Measurements from ENCODE around the gene CLN3.
"Not testable (repeated sequence)": the region's sequence is repeated elsewhere in the genome, so short reads cannot be mapped to it uniquely, and the experiment has no call there.

The CLN3 gene

DNA sequence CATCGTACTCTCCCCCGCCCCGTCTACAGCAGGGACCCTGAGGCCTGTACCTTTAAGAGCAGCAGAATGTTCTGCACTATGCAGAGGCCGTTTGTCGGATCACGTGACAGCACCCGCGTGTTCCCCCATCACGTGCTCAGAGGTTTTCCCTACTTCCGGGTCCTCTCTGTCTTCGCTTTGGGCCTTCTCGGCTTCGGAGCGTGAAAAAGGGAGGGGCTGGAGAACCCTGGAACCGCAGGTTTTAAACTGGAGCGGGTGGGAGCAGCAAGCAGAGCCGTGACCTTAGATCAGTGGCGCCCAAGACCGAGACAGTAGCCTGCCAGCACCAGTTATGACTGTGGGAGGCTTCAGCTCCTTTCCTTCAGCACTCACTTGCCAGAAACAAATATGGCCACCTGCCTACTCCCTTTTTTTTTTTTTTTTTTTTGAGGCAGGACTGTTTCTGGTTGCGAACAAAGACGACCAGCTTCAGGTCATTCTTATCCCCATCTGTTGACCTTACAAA is at the start of gene CLN3:
TSS of gene CLN3 (minus strand) at position 105 of the 505 bp plus-strand sequence. CDS start 315 bp downstream, outside the sequence.
- DNase-seq: peak; percentile 96

DNA sequence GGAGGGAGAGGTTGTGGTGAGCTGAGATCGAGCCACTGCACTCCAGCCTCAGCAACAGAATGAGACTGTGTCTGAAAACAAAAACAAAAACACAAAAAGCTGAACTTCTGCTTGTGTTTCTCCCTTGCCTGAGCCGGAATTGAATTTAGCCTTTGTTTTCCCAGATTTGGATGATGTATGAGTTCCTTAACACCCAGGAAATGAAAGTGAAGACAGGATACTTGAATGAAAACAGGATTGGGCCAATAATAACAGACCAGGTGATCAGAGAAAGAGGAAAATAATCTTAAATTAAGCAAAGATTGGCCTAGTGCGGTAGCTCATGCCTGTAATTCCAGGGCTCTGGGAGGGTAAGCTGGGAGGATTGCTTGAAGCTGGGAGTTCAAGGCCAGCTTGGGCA is 48.5 kb upstream of the CLN3 start:
- no peak for DNase-seq

DNA sequence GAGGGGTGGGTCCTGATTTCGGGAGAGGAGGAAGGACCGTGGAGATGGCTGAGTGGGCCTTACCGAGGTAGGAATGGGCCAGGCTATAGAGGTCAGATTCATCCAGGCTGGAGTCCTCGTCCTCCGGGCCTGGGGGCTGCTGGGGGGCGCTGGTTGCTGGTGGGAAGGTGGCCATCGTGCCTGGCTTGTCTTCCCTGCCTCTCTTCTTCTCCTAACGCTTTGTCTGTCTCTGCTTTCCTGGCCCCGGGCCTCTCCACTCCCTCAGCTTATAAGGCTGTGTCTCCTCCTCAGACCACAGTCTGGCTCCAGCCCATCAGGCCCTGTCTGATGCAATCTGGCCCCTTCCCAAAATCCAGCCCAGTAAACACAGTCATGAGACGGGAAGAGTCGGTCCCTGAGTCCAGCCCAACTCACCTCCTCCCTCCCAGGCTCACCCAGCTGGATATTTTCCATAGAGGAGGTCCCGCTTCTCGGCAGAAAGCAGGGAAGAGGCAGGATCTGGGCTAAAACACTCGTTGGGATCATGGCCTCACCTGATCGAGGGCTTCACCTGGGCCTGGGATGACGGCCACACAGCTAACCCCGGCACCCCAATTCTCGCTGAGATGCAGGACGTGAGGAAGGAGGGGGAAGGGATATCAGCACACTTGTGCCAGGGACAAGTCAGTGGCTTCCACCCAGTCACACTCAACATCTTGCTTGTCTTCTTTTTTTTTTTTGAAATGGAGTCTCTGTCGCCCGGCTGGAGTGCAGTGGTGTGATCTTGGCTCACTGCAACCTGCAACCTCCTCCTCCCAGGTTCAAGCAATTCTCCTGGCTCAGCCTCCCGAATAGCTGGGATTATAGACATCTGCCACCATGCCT is 47.1 kb upstream of the CLN3 start, which contains the start of gene NUPR1:
TSS of gene NUPR1 (minus strand) at position 242 of the 864 bp plus-strand sequence. CDS start at position 175, 67 bp downstream.
- no peak for DNase-seq

DNA sequence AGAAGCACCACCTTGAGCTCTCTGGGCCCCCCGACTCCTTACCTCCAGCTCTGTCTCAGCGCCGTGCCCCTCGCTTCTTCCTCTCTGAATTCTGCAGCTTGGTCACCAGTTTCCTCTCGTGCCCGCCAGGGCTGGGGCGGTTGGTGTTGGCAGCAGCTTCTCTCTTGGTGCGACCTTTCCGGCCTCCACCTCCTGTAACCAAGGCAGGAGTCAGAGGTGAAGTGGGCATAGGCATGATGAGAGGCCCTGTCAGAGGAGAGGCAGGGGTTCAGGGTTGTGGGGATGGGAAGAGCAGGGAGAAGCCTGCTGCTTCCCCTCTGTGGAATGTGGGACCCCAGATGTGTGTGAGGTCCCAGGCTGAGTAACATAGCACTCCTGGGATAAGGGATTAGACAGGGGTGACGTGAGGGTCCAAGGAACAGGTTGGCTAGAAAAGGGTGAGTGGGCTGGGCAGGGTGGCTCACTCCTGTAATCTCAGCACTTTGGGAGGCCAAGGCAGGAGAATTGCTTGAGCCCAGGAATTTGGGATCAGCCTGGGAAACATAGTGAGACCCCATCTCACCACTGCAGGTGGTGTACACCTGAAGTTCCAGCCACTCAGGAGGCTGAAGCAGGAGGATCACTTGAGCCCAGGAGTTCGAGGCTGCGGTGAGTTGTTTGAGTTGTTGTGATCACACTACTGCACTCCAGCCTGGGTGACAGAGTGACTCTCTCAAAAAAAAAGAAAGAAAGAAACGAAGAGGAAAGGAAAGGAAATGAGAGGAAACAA is 46.3 kb upstream of the CLN3 start:
- no peak for DNase-seq

DNA sequence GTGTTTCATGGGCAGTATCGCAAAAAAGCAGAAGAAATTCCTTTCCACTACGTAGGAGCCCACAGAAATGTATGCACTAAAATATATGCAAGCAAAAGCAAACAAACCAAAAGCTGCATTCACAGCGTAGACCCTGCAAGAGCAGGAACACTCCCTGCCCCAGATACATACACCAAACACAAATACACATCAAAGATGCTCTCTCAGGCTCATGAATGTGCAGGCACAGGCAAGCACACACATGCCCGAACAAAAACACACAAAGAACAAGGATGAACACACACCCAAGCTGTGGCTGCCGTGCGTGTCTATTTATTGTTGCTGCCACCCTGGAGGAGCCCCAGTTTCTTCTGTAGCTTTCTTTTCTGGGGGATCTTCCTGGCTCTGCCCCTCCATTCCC is 45.2 kb upstream of the CLN3 start:
- DNase-seq: no peak

DNA sequence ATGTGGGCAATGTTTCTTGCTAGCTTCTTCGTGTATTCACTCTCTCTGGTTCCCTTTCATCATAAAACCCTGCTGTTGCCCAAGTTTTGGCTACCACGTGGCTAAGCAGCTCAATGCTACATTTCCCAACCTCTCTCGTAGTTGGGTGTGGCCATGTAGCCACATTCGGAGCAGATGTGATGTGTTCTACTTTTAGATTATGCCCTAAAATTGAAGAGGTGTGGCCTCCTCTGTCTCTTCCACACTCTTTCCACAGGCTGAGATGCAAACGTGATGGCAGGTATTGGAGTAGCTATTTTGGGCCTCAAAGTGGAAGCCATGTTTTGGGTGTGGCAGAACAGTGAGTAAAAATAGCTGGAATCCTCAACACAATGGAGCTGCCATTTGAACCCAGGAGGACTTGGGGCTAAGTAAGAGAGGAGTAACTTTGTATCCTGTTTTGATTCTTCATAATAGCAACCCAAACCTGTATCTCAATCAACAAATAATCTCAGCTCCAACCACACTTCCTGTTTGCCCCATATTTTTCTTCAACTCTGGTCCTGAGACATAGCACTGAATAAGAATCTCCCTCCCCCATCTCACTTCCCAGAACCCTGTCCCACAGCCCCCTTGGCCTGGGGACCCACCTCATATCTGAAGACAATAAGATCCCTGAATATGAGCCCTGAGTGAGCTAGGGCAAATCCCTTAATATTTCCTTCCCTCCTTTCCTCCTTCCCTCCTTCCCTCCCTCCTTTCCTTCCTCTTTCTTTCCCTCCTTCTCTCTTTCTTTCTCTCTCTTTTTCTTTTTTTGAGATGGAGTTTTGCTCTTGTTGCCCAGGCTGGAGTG is 42.9 kb upstream of the CLN3 start:
- DNase-seq: no peak

DNA sequence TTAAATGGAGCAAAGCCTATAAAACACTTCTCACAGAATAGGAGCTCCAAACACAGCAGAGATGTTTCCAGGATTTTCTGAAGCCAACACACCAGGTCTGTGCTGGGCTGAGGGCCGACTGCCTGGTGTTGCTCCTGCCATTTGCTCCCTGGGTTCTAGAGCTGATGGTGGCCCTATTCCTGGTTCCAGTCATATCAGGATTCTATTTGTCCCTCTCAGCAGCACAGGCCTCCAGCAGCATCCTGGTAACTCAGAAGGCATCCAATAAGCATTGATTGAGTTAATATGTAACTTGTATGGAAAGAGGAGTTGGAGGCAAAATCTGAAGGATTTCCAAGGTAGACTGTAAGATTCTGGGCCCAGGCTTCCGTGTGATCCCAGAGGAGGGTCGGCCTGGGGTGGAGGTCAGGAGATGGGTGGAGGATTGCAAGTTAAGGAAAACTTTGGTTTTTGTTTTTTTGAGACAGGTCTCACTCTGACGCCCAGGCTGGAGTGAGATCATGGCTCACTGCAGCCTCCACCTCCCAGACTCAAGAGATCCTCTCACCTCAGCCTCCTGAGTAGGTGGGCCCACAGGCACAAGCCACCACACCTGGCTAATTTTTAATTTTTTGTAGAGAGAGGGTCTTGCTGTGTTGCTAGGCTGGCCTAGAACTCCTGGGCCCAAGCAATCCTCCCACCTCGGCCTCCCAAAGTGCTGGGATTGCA is 41.2 kb upstream of the CLN3 start:
- no peak for DNase-seq

DNA sequence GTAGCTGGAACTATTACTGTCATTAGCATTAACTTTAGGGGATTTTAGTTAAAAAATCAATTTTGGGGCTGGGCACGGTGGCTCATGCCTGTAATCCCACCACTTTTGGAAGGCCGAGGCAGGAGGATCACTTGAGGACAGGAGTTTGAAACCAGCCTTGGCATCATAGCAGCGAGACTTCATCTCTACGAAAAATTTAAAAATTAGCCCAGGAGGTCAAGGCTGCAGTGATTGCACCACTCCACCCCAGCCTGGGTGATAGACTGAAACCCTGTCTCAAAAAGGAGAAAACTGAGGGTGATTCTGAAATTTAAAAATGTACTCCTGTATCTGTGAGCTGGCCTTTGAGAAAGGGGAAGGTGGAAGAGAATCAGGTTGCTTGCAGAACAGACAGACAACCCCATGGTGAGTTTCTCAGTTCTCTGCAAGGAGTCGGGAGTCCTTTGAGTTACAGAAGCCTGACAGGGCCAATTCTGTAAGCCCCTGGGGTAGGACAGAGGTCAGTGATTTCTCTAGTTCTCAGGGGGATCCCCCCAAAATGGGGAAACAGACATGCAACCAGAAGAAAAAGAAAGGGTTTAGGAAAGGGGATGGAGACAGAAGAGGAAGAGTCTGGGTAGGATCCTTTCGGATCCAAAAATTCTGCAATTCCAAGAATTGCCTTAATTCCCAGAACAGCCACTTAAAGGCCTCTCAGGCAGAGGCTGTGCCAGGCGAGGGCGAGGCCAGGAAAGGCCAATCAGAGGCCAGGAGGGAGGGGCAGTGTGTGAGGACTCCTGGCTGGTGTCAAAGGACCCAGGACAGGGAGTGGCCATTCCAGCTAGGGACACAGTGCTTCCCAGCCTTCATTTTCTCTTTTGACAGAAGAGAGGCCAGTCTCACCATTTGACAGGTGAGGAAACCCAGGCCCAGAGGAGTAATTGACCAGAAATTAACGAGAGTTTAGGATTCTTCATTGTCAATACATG is 40.2 kb upstream of the CLN3 start:
- DNase-seq: peak; percentile 20

DNA sequence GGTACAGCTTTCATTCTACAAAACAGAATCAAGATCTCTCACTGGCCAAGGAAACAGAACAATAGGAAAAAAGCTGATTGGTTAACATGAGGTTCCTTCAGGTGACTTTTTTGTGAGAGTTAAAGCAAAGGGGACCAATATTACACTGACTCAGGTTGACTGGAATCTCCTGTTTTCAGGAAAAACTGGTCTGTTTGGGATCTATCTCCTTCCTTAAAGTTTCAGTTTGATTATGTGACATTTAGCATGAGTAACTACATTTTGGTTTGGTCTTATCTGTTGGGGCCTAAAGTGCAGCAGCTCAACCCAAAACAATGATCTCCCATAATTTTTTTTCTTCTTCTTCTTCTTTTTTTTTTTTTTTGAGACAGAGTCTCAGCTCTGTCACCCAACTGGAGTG is 37.2 kb upstream of the CLN3 start:
- DNase-seq: no peak

DNA sequence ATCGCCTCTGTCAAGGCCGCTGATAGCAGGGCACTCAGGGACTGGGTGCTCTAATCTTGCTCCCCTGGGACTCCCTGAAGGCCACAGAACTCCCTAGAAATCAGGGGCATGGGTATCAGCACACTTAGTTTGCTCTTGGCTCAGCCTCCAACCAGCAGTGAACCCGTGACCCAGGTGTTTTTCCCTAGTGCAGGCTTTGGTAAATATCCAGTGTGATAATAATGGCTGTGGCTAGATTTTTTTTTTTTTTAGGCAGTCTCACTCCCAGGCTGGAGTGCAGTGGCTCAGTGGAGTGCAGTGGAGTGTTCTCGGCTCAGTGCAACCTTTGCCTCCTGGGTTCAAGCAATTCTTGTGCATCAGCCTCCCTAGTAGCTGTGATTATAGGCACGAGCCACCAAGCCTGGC is 36.6 kb upstream of the CLN3 start:
- DNase-seq: no peak

DNA sequence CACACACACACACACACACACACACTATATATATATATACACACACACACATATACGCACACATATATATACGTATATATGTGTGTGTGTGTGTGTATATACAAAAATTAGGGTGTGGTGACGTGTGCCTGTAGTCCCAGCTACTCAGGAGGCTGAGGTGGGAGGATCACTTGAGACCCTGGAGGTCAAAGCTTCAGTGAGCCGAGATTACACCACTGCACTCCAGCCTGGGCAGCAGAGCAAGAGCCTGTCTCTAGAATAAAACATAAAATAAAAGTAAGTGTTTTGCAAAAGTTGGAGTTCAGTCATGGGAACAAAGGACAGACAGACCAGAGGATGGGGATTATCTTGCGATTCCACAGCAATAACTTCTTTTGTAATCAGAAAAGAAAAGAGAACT is 36.1 kb upstream of the CLN3 start:
- no peak for DNase-seq

DNA sequence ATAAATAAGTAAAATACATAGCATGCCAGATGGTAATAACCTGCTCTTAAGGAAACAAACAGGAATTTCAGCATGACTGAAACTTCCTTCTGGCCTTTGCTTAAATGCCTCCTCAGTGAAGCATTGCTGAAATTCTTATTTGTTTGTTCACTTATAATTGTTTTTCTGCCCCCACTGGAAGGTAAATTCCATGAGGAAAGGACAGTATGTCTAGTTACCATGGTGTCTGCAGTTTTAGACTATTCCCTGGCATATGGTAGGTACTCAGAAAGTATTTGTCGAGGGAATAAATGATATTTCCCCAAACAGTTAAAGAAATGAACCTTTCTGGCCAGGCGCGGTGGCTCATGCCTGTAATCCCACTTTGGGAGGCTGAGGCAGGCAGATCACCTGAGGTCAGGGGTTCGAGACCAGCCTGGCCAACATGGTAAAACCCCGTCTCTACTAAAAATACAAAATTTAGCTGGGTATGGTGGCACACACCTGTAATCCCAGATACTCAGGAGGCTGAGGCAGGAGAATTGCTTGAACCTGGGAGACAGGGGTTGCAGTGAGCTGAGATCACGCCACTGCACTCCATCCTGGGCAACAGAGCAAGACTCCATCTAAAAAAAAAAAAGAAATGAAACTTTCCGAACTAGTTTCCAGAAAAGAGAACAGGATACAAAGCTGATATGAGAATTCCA is 35.4 kb upstream of the CLN3 start:
- not testable (repeated sequence) for DNase-seq

DNA sequence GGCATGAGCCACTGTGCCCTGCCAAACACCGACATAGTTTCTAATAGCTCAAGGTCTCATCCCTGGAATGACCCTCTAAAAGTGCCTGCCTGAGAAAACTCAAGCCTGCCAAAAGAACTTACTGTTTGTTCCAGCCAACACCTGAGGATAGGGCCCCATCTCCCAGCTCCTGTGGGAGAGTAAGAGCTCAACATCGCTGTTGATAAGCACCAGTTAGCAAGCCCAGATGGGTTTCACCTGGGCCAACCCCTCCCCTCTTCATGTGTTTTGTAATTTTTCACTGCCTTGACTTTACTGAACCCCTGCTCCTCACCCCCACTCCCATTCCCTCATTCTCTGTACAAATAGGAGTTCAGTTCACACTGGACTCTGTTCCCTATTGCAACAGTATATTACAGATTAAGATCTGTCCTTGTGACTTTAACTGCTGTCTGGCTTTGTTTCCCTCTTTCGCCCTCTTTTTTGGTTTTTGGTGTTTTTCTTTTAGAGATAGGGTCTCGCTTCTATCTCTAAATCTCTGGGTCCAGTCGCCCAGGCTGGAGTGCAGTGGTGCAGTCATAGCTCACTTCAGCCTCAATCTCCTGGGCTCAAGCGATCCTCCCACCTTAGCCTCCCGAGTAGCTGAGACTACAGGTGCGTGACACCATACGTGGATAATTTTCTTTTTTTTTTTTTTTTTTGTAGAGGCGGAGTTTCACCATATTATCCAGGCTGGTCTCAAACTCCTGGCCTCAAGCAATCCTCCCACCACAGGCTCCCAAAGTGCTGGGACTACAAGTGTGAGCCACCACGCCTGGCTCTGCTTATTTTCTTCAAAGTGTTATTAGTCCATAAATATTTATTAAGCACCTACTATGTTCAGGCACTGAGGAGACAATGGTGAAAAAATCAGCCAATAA is 34.6 kb upstream of the CLN3 start:
- no peak for DNase-seq

DNA sequence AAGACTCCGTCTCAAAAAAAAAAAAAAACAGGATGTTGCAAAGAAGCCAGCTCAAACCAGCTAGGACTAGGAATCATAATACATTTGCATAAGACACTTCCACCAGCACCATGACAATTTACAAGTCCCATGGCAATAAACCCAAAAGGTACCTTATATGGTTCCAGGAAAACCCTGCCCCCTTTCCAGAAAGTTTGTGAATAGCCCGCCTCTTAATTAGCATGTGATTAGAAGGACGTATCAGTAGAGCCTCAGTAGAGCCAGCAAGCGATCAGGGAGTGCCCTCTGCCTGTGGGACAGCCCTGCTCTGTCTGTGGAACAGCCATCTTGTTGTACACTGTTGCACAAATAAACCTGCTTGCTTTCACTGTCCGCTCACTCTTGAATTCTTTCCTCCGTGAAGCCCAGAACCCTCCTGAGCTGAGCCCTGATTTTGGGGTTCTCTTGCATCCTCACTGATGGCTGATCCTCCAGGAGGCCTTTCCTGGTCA is 32.9 kb upstream of the CLN3 start:
- no peak for DNase-seq

DNA sequence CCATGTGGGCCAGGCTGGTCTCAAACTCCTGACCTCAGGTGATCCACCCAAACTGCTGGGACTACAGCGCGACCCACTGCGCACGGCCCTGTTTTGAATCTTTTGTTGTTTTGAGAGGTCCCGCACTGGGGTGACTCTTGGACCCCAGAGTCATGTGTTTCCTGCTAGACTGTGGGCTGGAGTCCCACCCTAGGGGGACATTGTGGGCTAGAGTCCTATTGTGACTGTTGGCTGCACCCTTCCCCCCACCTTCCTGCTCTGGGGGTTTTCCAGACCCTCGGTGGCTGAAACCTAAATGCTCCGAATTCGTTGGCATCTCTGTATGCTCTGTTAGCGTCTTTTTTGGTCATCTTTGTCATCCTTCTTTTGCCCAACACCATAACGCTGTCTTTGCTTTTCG is 30.9 kb upstream of the CLN3 start:
- DNase-seq: no peak

DNA sequence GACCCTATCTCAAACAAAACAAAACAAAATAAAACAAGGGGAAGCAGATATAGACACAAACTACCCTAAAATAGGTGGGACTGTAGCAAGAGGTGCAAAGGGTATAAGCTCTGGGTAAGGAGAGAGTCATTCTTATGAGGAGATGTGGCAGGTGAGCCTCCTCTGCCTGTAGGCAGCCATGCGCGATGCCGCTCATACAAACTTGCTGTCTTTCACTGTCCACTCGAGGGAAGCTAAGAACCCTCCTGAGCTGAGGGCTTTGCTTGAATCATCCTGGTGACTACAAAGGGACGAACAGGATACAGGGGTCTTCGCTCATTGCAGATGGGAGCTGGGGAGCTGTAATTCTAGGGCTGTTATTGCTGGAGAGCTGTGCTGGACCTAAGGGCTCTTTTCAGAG is 29.6 kb upstream of the CLN3 start:
- DNase-seq: no peak

DNA sequence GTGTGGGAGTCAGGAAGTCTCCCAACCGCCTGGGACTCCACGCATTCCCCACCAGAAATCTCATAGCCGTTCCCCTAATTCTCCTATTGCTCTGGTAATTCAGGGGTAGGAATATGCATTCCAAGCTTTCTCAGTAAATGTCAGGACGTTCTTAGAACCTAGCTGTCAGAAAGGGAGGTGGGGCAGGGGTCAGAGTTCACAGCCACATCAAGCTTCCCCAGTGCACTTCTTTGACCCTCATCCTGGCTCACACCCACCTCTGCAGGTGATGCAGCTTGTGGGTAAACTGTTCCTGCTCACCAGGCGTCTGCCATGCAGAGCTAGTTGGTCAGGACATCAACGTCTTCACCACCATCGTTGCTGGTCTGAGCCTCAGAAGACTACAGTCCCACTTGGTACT is 28.8 kb upstream of the CLN3 start:
- no peak for DNase-seq

DNA sequence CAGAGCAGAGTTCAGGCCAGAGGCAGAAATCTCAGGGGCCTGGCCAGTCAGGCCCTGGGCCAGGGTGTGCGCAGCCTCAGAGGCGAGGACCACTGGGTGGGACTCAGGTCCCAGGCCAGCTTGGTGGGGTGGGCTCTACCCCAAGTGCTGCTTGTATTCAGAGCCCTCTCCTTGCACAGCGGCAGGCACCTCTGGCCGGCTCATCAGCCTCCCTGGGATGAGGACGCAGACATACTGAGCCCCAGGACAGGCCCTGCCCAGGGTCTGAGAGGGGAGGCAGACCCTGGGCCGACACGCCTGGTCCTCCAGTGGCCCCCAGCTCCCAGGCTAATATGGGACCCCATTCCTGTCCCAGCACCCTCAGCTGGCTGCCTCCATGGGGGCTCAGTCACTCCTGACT is 22.4 kb upstream of the CLN3 start:
- no peak for DNase-seq

All from NCI-H510A treated with DMSO at 0.1 percent for 48 hours (cell line).